Measurements from ENCODE around the gene ANO4.

The ANO4 gene

DNA sequence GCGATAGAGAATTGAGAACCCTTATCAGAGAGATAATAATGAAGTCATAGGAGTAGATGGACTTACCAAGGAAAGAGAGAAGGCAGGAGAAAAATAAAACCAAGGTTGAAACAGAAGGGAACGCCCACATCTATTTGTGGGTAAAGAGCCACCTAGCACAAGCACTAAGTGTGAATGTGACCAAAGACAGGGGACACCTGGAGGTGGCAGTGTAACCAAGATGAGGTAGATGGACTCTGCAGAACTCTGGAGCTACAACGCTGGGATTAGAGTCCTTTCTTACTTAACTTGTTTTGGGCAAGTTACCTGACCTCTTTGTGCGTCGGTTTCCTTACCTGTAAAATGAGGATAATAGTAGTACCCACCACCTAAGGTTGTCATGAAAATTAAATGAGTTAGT is 313.6 kb downstream of the ANO4 start:
- TF ChIP-seq OSR1 (CRISPR knock-in tag; IDR thresholded peaks at IDR 0.05) (no peak), CSDC2 (CRISPR knock-in tag; IDR thresholded peaks at IDR 0.05) (no peak)
- no peak for ATAC-seq

DNA sequence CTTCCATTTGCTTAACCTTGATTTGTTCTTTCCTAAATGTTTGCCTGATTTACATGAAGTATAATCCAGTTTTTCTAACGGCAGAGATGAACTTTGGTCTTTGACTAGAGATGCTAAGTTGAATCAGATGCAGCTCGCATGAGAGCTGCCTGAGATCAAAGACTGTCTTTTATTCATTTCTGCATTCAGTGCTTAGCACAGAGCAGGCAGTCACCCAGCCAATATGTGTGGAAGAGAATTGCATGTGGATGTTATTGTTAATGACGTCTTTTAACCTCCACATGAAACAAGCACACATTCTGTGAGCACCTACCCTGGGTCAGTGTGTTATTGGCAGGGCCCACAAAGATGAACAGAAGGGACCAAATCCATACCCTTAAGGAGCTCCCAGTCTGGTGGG is 316.3 kb downstream of the ANO4 start:
- no peak for ATAC-seq

DNA sequence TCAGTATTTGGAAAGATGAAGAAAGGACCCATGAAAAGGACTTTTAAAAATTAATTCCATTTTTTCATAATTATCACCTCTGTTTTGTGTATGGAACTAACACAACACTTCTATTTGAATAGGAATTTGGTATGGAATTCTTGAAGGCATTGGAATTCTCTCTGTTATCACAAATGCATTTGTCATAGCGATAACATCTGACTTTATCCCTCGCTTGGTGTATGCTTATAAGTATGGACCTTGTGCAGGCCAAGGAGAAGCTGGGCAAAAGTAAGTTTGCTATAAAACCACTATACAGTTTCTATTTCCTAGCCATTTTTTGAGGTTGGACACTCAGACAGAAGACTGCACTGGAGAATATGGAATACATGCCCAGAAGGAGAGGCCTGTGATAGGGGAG is 316.9 kb downstream of the ANO4 start:
- ATAC-seq = no peak
- TF ChIP-seq CSRNP3 (CRISPR knock-in tag; IDR thresholded peaks at IDR 0.05) (no peak), PPARA (CRISPR knock-in tag; IDR thresholded peaks at IDR 0.05; ENCODE audit: borderline replicate concordance) (no peak), TOX (CRISPR knock-in tag; IDR thresholded peaks at IDR 0.05; ENCODE audit: borderline replicate concordance) (no peak), ZFP30 (CRISPR knock-in tag; IDR thresholded peaks at IDR 0.05) (no peak), ISL1 (CRISPR knock-in tag; IDR thresholded peaks at IDR 0.05) (no peak), ZNF8 (CRISPR knock-in tag; IDR thresholded peaks at IDR 0.05) (no peak), ZC3H10 (CRISPR knock-in tag; IDR thresholded peaks at IDR 0.05) (no peak), ESRRG (CRISPR knock-in tag; IDR thresholded peaks at IDR 0.05) (no peak), RARB (CRISPR knock-in tag; IDR thresholded peaks at IDR 0.05) (no peak), GLIS3 (CRISPR knock-in tag; IDR thresholded peaks at IDR 0.05) (no peak), BACH2 (CRISPR knock-in tag; IDR thresholded peaks at IDR 0.05; ENCODE audit: borderline replicate concordance) (no peak), CREB5 (CRISPR knock-in tag; IDR thresholded peaks at IDR 0.05; ENCODE audit: low read depth) (no peak), ARNTL (CRISPR knock-in tag; IDR thresholded peaks at IDR 0.05; ENCODE audit: borderline replicate concordance, low read depth) (no peak)
- TF ChIP-seq, protein P1, sequence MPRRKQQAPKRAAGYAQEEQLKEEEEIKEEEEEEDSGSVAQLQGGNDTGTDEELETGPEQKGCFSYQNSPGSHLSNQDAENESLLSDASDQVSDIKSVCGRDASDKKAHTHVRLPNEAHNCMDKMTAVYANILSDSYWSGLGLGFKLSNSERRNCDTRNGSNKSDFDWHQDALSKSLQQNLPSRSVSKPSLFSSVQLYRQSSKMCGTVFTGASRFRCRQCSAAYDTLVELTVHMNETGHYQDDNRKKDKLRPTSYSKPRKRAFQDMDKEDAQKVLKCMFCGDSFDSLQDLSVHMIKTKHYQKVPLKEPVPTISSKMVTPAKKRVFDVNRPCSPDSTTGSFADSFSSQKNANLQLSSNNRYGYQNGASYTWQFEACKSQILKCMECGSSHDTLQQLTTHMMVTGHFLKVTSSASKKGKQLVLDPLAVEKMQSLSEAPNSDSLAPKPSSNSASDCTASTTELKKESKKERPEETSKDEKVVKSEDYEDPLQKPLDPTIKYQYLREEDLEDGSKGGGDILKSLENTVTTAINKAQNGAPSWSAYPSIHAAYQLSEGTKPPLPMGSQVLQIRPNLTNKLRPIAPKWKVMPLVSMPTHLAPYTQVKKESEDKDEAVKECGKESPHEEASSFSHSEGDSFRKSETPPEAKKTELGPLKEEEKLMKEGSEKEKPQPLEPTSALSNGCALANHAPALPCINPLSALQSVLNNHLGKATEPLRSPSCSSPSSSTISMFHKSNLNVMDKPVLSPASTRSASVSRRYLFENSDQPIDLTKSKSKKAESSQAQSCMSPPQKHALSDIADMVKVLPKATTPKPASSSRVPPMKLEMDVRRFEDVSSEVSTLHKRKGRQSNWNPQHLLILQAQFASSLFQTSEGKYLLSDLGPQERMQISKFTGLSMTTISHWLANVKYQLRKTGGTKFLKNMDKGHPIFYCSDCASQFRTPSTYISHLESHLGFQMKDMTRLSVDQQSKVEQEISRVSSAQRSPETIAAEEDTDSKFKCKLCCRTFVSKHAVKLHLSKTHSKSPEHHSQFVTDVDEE (CRISPR knock-in tag; IDR thresholded peaks at IDR 0.05) = no peak
- TF ChIP-seq, protein P2, sequence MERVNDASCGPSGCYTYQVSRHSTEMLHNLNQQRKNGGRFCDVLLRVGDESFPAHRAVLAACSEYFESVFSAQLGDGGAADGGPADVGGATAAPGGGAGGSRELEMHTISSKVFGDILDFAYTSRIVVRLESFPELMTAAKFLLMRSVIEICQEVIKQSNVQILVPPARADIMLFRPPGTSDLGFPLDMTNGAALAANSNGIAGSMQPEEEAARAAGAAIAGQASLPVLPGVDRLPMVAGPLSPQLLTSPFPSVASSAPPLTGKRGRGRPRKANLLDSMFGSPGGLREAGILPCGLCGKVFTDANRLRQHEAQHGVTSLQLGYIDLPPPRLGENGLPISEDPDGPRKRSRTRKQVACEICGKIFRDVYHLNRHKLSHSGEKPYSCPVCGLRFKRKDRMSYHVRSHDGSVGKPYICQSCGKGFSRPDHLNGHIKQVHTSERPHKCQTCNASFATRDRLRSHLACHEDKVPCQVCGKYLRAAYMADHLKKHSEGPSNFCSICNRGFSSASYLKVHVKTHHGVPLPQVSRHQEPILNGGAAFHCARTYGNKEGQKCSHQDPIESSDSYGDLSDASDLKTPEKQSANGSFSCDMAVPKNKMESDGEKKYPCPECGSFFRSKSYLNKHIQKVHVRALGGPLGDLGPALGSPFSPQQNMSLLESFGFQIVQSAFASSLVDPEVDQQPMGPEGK (CRISPR knock-in tag; IDR thresholded peaks at IDR 0.05; ENCODE audit: borderline replicate concordance) = no peak

More for the DNA sequence above, 316.3 kb downstream of the ANO4 start:
- TF ChIP-seq CSRNP3 (CRISPR knock-in tag; IDR thresholded peaks at IDR 0.05) (no peak), BACH2 (CRISPR knock-in tag; IDR thresholded peaks at IDR 0.05; ENCODE audit: borderline replicate concordance) (no peak), ZNF70 (CRISPR knock-in tag; IDR thresholded peaks at IDR 0.05) (no peak), ZFP30 (CRISPR knock-in tag; IDR thresholded peaks at IDR 0.05) (no peak), TCF4 (CRISPR knock-in tag; IDR thresholded peaks at IDR 0.05; ENCODE audit: borderline replicate concordance) (no peak), ISL1 (CRISPR knock-in tag; IDR thresholded peaks at IDR 0.05) (no peak), CREB5 (CRISPR knock-in tag; IDR thresholded peaks at IDR 0.05; ENCODE audit: low read depth) (no peak), ZNF8 (CRISPR knock-in tag; IDR thresholded peaks at IDR 0.05) (no peak), SNAI2 (CRISPR knock-in tag; IDR thresholded peaks at IDR 0.05) (no peak)
- TF ChIP-seq, protein P2 (CRISPR knock-in tag; IDR thresholded peaks at IDR 0.05; ENCODE audit: borderline replicate concordance) = no peak
